WTC11 (cell line): ENCODE results near the gene RAD23B.

Experiments
- ATF2 ChIP-seq: sonication (generic); formaldehyde crosslinking; IDR thresholded peaks from 2 replicates; pipeline ENCODE4 v1.8.1; 2022; ENCODE audit warnings: low read depth, missing genetic modification reagents, borderline replicate concordance
- CREM ChIP-seq: sonication (generic); formaldehyde crosslinking; IDR thresholded peaks from 2 replicates; pipeline ENCODE4 v1.8.1; 2022; ENCODE audit warnings: mild to moderate bottlenecking, missing genetic modification reagents, moderate library complexity
- CTCF ChIP-seq: fragments of 200-600 bp; IDR thresholded peaks from 2 replicates; pipeline ENCODE4 v1.8.0; 2022; ENCODE audit warnings: antibody characterized with exemption
- E2F5 ChIP-seq: sonication (generic); formaldehyde crosslinking; IDR thresholded peaks from 2 replicates; pipeline ENCODE4 v1.8.1; 2022; ENCODE audit warnings: mild to moderate bottlenecking, moderate library complexity, missing genetic modification reagents
- IRF1 ChIP-seq: sonication (generic); formaldehyde crosslinking; IDR thresholded peaks from 2 replicates; pipeline ENCODE4 v1.8.0; 2023; ENCODE audit warnings: missing genetic modification reagents
- STAT6 ChIP-seq: sonication (generic); formaldehyde crosslinking; conservative IDR thresholded peaks from 2 replicates; pipeline ENCODE4 v1.8.1; 2023; ENCODE audit warnings: mild to moderate bottlenecking, low read depth, missing genetic modification reagents, moderate library complexity
- TEAD4 ChIP-seq: sonication (generic); formaldehyde crosslinking; IDR thresholded peaks from 2 replicates; pipeline ENCODE4 v1.8.0; 2022; ENCODE audit warnings: mild to moderate bottlenecking, missing genetic modification reagents
- USF2 ChIP-seq: sonication (generic); formaldehyde crosslinking; IDR thresholded peaks from 2 replicates; pipeline ENCODE4 v1.8.1; 2023; ENCODE audit warnings: mild to moderate bottlenecking, missing genetic modification reagents, moderate library complexity

- TF ChIP-seq CTCF (no peak), E2F5 (CRISPR knock-in tag) (no peak), STAT6 (CRISPR knock-in tag) (no peak), CREM (CRISPR knock-in tag) (no peak), ATF2 (CRISPR knock-in tag) (no peak), USF2 (no peak), IRF1 (CRISPR knock-in tag) (no peak), TEAD4 (CRISPR knock-in tag) (no peak)
These were observed 13.0 kb upstream of the RAD23B start for GRCh38 chr9:107270082-107270481.
